Jurkat, Clone E6-1 (cell line): ENCODE results near the gene COPZ1.
"Not testable (repeated sequence)": the region's sequence is repeated elsewhere in the genome, so short reads cannot be mapped to it uniquely, and the experiment has no call there.

ENCODE experiments used
- DNase-seq: peaks from one replicate; pipeline ENCODE4 v3.0.0-alpha.2; 2011; ENCODE audit warnings: low read depth, low spot score
- H3K4me3 ChIP-seq: 2 replicates; pipeline ENCODE4 v1.5.1; 2011; ENCODE audit warnings: mild to moderate bottlenecking, low read length, control low read depth, moderate library complexity

Gene COPZ1

DNA sequence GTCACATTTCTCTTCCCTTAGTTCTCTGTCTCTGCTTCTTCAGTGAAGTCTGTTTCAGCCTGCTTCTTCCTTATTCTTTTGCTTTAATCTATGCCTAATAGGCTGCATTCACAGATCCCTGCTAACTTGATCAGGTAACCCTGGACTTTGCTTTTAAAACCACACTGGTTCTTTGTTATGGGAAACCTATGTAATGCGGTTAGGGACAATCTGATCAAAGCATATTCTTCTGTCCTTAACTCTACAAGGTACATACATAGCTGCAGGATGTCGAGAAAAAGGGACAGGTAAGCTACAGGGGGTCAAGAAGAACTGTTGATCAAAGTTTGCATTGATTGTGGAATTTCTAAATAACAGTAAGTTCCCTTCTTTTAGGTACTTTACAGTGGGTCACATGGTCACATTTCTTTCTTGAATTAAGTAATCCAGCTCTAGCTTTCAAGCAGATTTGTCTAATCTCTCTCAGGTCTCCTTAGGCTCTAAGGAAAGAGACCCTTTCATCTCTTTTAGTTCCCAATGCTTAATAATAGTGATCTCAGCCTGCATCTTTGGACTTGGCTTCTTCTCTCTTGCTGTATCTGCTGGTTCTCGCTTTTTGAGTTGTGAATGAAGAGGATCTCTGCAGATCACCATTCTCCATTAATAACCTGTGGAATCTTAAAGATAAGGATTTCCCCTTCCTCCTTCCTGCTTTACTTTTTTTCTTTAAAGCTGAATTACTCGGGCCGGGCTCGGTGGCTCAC lies 3.8 kb downstream of the COPZ1 start:
- no peak overlapping the region for H3K4me3 ChIP-seq
- DNase-seq, result no peak

DNA sequence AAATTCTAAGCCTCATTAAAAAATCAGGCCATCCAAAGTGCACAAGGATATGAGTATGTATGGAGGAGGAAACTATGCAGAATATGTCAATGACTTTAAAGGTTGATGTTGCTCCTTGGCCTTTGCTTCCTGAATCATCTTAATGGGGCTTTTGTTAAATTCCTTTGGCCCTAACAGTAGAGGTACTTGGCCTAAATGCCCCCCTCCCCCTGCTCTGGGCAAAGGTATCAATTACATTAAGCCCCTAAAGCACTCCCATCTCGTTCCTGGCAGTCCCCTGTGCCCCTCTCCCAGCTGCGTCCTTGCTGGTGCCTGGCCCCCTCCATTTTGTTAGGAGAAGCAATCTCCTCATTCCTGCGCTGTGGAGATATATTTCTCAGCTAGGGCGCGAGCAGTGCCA lies 4.8 kb downstream of the COPZ1 start:
- no peak overlapping the region for H3K4me3 ChIP-seq
- DNase-seq, result no peak

DNA sequence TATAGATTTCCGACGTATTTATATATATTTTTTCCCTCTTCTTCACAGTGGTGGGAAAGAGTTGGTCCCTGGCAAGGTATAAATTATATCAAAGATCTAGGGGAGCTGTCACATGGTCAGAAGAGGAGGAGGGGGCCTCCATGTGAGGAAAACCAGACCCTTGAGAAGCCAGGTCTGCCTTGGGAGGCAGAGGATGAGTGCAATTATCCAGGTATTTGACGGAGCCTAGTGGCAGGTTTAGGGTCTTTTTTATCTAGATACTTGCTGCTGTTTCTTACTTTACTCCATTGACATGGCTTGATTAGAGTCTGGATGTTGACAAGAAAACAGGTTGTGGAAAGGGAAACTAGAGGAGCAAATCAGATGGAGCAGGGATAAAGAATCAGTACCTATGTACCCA lies 5.5 kb downstream of the COPZ1 start:
- no peak overlapping the region for H3K4me3 ChIP-seq

DNA sequence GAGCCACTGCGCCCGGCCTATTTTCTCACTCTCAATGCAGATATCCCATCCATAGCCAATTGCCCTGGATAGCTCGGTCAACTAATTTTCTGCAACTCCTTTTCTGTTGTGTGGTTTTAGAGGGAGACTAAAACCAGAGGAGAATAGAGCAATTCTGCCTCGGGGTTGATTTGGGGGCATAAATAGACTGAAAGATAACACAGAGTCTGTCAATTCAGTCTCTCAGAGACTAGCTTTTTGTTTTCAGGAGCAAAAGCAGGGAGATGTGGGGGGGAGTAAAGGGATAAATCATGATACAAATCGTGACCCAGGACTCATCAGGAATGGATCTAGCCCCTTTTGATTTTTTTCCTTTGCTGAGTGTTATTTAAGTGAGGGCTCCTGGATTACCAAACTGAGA lies 6.5 kb downstream of the COPZ1 start:
- H3K4me3 ChIP-seq, result no peak overlapping the region
- DNase-seq, result no peak

More for the DNA sequence above, 5.5 kb downstream of the COPZ1 start:
- no peak for DNase-seq

DNA sequence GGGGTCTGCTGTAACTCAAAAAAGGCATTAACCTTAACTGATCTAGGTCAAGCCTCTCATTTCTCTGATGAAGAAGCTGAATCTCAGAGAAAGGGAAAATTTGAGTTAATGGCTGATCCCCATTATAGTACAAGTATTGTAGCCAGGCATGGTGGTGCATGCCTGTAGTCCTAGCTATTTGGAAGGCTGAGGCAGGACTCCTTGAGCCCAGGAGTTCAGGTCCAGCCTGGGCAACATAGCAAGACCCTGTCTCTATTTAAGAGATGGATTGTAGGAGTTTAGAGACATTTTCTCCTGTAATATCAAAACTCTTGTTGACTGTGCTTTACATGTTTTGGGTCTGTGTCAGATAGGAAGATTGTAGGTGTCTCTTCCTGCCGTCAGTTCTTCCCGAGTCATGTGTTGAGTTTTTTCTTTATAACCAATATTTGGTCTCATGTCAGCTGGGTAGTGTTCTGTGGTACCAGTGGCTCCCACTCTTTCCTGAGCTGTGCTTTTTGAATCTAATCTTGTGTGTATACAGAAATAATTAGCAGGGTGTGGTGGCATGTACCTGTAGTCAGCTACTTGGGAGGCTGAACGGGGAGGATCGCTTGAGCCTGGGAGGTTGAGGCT lies 8.6 kb downstream of the COPZ1 start:
- no peak overlapping the region for H3K4me3 ChIP-seq
- DNase-seq, result no peak

DNA sequence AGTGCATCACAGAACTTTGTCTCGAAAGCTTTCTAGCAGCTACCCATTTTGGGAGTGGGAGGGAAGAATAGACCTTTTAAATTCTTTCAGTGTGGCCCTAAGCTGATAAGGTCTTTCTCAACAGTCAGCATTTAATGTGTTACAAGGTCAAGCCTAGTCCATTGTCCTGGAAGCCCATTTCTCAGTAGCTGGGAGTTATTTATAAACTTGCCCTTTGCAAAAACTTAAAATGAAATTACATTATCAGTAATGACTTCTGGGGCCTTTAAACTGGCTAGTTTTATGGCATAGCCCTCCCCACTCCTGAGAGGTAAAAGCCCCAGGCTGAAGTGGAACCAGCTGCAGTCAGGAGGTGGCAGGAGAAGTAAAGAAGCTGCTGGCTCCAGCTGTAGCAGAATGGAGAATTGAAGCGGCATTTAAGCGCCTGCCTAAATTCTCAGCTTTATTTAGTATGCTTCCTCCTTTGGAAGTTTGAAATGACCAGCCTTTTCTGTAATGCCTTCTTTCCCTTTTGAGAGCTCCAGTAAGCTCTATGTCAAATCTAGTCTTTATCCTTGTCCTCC lies 12.4 kb downstream of the COPZ1 start:
- DNase-seq, result no peak
- H3K4me3 ChIP-seq, result no peak overlapping the region

DNA sequence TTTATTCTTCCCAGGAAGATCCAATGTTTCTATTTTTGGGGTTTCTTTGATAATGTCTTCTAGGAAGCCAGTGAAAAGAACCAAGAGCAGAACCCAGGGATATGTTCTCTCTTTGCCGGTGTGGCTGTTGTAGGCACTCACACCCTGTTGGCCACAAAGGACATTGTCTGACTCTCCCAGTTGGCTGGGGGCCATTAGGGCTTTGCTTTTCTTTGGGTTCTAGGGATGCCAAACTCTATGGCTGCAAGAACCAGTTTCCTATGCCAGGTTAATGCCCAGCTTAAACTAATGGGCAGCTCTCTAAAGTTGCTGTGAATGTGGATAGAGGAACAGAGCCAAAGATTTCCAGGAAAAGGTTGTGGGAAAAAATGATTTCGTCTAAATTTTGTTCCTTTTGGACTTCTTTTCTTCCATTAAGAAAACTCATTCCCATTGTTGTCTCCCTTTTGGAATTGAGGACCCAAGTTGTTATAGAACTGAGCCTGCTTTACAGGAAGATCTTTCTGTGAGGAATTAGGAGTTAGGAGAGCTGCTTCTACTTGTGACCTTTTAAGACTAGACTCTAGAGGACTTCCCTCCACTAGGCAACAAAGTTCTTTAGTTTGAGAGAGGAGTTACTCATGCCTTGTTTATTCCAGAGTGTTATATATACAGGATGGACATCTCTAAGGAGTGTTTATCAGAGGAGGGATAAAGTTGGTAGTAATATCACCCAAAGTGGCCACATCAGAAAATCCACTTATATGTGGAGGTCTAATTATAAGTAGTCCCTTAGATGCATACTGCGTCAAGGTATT lies 13.1 kb downstream of the COPZ1 start:
- no peak overlapping the region for H3K4me3 ChIP-seq
- DNase-seq, result no peak

DNA sequence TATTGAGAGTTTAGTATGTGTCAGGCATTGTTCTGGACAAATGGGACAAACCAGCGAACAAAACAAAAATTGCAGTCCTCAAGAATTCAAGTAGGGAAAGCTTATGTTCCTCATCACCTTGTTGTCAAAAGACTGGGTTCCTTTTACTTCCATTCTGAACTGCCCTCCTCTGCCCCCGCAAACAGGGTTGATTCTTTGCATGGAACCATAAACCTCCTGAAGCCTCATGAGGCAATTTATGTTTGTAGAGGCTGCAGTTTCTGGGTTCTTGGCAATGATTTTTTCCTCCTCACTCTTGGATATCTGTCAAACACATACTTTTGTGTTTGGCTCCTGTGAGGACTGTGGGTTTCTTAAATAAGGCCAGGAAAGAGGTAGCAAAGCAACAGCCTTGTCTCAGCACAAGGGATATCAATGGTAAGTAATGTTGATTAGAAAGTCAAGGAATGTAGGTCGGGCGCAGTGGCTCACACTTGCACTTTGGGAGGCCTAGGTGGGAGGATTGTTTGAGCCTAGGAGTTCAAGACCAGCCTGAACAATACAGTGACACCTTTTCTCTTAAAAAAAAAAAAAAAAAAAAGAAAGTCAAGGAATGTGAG lies 13.9 kb downstream of the COPZ1 start:
- no peak for DNase-seq
- H3K4me3 ChIP-seq, result no peak overlapping the region

DNA sequence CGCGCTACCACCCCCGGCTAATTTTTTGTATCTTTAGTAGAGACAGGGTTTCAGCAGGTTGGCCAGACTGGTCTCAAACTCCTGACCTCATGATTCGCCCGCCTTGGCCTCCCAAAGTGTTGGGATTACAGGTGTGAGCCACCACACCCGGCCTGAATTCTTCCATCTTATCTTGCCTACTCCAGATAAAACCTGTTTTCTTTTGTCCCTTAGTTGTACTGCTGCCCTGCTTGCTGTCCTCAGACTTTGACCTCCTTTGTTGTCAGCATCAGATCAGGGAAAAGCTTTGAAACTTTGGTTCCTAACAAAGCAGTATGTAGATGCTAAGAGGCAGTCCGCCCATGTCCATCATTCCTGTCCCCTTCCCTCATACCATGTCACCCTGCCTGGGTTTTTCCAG lies 15.9 kb downstream of the COPZ1 start:
- no peak for DNase-seq
- no peak overlapping the region for H3K4me3 ChIP-seq

DNA sequence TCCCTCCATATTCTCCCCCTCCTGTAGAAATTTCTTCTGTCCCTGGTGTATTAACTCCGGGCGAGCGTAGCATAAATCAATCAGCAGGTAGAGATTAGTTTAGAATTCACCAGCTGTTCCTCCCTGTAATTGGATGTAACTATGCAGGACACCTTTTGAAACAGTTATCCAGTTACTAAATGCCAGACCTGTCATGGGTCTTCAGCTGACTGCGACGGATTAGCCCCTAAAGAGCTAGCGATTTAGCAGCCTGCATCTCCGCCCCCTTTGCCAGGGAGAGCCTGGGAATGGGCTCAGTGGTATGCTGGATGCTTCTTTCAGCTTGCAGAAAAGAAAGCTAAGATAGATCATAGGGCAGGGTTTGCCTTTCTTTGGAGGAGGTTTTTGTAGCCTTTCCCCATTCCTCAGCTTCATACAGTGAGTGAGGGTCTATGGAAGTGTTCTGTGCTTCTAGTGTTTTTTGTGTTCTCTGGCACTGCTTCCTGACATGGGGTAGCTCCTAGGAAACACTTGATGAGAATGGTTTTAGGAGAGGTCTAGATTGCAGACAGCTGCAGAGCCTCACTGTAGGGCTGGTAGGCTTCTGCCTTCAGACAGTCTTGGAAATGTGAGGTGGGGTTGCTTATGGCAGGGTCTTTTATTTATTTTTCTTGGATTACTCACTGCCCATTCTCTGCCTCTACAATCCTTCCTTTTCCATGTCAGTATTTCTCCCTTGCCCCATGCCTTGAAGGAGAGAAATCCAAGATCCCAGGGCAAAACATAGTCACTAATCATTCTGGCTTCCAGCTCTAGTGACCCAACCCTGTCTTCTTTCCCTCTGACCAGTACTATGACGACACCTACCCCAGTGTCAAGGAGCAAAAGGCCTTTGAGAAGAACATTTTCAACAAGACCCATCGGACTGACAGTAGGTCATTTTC lies 16.7 kb downstream of the COPZ1 start:
- no peak for DNase-seq
- no peak overlapping the region for H3K4me3 ChIP-seq

DNA sequence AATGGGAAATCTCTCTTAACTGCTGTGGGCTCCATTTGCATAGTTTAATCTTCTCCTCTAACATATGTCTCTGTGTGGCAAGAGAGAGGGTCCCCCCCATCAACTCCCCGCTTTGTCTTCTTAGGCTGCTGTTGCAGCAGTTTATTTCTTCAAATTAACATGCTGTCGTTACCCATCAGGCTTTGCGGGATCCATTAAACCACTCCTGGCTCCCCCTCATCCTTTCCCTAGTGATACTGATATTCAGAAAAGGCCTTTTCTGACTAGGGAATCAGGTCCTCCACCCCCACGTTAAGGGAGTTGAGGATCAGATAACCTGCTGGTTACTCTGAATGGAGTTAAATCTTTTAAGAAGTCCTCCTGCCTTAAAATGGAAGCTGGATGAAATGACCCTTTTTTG lies 24.1 kb downstream of the COPZ1 start:
- no peak for DNase-seq
- no peak overlapping the region for H3K4me3 ChIP-seq

DNA sequence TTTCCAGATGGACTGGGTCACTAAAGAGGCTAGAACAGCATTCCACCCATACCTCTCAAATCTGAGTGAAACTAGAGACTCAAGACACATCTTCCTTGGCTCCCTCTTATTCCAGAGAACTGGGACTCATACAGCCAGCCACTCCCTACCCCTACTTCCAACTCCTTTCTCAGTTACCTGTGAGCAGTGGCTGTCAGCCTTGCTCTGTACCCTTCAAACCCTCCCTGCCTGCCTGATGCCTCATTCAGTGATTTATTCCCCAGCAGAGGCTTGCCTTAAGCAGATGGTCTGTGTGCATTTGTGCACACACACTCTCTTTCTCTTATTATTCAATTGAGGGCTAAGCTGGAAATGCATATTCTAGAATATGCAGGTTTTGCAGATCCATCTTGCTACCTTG lies 24.7 kb downstream of the COPZ1 start:
- no peak overlapping the region for H3K4me3 ChIP-seq
- no peak for DNase-seq

DNA sequence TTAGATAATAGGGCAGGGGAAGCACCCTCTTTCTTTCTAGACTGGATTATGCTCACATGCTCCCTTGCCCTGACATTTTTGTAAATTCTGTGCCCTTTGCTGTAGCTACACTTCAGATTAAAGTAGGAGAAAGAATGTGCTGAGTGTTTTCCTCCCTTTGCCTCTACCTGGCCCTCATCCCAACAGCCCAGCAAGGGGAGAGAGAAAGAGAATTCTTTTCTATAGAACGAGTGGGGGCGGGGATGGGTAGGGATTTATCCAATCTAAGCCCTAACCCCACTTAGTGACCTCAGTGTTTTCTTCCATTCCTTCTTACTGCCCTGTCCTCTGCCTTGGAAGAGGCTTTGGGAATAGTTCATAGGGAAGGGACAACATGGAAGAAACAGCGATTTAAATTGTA lies 25.8 kb downstream of the COPZ1 start:
- no peak overlapping the region for H3K4me3 ChIP-seq
- DNase-seq, result no peak

DNA sequence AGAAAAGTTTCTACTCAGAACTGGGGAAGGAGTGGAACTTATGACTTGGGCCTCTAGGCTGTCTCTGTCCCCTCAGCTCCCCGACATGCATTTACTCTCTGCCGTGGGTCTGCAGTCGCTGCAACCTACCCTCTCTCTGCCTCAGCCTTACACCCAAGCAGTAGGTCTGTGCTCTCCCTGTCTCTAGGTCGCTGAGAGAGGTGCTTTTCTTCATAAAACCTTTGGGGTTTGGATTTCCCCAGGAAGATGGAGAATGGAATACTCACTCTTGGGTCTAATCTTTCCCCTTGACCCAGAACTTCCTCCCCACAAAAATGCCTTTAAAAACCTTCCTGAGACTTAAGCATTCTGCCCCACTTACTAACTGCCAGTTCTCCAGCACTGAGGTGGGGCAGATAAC lies 26.4 kb downstream of the COPZ1 start:
- no peak overlapping the region for H3K4me3 ChIP-seq
- no peak for DNase-seq

DNA sequence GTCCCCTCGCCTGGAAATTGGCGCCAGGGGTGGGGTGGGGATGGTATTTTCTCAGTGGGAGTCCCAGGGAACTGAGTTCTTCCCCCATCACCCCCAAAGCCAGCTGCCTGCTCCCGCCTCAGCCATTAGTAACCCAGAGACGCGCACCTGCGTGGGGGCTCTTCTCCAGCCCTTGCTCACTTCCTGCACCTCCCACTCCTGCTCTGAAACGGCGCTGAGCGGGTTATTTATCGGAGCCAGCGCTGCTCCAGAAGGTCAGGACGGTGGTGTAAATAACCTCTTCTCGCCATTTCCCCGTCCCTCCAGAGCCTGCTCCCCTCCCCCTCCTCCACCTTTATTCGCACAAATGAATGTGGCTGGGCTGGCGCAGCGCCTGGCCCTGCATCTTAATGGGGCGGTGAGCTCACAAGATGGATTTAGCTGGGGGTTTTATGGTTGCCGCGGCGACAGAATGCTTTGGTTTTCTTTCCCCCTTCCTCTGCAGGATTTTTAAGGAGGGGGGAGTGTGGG lies 27.1 kb downstream of the COPZ1 start:
- peak overlapping the region; percentile 50 for H3K4me3 ChIP-seq
- DNase-seq, result peak; percentile 48

DNA sequence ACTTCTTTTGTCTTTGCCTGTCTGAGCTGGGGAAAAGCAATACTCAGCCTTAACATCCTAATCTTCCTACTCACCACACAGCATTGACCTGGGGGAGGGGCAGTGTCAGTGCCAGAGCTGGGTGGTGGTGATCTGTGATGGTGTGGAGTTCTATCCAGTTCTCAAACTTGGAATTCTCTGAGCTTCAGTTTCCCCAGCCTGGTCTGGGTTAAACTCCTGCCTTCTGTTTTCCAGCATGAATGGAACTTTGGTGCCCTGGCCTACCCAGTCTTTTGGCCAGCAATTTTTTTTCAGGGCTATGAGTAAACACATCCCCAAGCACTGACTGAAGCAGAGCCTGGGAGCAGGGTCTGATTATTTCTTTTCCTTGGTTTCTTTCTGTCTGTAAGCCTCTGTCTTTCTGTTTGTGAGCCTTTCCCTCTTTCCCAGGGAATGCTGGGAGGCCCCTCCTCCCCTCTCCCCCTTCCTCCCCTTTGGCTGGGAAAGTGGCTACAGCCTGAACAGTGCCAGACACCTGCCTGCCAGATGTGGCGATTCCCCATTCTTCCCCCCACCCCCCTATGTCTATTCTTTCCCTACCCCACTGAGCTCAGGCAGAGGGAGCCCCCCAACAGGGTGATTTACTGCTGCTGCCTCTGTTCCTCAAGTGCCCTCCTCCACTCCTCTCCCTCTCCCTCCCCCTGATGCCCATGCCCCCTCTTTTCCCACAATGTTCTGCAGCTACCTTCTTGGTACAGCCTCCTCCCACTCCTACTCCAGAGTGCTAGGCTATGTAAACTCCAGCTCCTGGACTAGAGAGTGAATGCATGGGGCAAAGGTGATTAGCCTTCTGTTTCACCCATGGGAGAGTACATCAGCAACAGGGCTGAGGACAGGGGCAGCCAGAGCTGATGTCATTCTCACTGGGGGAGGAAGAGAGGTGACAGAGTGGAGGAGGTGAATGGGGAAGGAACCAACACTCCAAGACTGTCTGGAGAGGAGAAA lies 28.3 kb downstream of the COPZ1 start:
- H3K4me3 ChIP-seq, result no peak overlapping the region
- DNase-seq, result no peak

DNA sequence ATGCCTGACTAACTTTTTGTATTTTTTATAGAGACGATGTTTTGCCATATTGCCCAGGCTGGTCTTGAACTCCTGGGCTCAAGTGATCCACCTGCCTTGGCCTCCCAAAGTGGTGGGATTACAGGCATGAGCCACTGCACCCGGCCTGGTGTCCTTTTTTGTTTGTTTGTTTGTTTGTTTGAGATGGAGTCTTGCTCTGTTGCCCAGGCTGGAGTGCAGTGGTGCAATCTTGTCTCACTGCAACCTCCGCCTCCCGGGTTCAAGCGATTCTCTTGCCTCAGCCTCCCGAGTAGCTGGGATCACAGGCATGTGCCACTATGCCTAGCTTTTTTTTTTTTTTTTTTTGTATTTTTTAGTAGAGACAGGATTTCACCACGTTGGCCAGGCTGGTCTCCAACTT lies 29.3 kb downstream of the COPZ1 start:
- not testable (repeated sequence) for H3K4me3 ChIP-seq, DNase-seq
